Stimulated activated effector memory CD8-positive, alpha-beta T cell treated with anti-CD3 and anti-CD28 coated beads, Interleukin-12 subunit alpha, Interleukin-12 subunit beta, amount 100 ng/mL, for 72 hours (primary cell): ENCODE data around the gene CCDC150.

Experiments
- ATAC-seq: fragments of 150-1000 bp; cut with Tn5 transposase; 2 replicates; pipeline ENCODE4 v1.10.0; 2021
- DNase-seq, 2 donors: peaks; one replicate each; pipeline ENCODE4 v3.0.0; 2021 to 2022; ENCODE audit warnings: low spot score in 2 of 2
- H3K27ac Mint-ChIP-seq: one replicate; pipeline ENCODE4 v1.8.0; 2022; ENCODE audit warnings: mild to moderate bottlenecking, mixed read lengths
- H3K36me3 Mint-ChIP-seq: one replicate; pipeline ENCODE4 v1.8.0; 2022; ENCODE audit warnings: mild to moderate bottlenecking, mixed read lengths
- H3K4me1 Mint-ChIP-seq: one replicate; pipeline ENCODE4 v1.8.0; 2022; ENCODE audit warnings: mixed read lengths
- H3K4me3 Mint-ChIP-seq: one replicate; pipeline ENCODE4 v1.8.0; 2022; ENCODE audit warnings: mild to moderate bottlenecking, mixed read lengths
- H3K9me3 Mint-ChIP-seq: one replicate; pipeline ENCODE4 v1.8.0; 2022; ENCODE audit warnings: mixed read lengths

Gene CCDC150

GRCh38 chr2:196758474-196759377 lies 119.2 kb downstream of the CCDC150 start:
- H3K36me3 Mint-ChIP-seq, result peaks cover 22% of the 10 kb centered on the region
- no peaks in the 10 kb centered on the region for H3K4me1 Mint-ChIP-seq
- ATAC-seq (no peak), DNase-seq (no peak)
- peaks cover 18% of the 10 kb centered on the region for H3K9me3 Mint-ChIP-seq
- H3K27ac Mint-ChIP-seq, result no peak overlapping the region
- H3K4me3 Mint-ChIP-seq, result no peak overlapping the region

DNA sequence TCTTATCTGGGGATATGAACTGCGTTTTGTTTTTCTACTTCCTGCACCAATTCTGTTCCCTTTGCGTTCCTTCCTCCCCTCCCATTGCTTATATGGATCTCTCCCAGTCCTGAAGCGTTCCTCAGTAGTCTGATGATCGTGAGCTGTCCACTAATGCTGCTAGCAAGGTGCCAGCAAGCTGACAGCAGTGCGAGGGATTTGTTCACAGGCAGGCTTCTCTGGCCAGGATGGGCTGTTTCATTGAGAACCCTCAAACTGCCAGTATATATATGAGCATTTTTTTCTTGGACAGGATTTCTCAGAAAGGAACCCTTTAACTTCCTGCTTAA lies 119.8 kb downstream of the CCDC150 start:
- Mint-ChIP-seq H3K4me3 (no peak overlapping the region), H3K36me3 (peaks cover 28% of the 10 kb centered on the region), H3K27ac (no peak overlapping the region), H3K9me3 (peaks cover 15% of the 10 kb centered on the region), H3K4me1 (no peaks in the 10 kb centered on the region)
- ATAC-seq, result no peak
- no peak for DNase-seq

GRCh38 chr2:196767101-196767500 lies 127.6 kb downstream of the CCDC150 start:
- Mint-ChIP-seq H3K4me1 (no peaks in the 10 kb centered on the region), H3K4me3 (no peak overlapping the region), H3K36me3 (peaks cover 90% of the 10 kb centered on the region), H3K27ac (no peak overlapping the region), H3K9me3 (no peaks in the 10 kb centered on the region)
- no peak for DNase-seq
- no peak for ATAC-seq
